ENCODE results near the gene CIRBP. TPM values are rescaled to one million over a fixed set of nuclear protein-coding genes. Genes with fewer than 3 reads are reported as not detected.

CIRBP gene
- total RNA-seq (100 to 1,000 TPM; 137 to 591 (median 245) TPM), polyA plus RNA-seq (100 to 1,000 TPM; 249 to 321 (median 317) TPM)
- long read RNA-seq, donor 1, transcript CIRBP-222 (7 exons, 1,073 nt) = minor isoform, 6 of 109 reads
- long read RNA-seq, donor 1, transcript CIRBP-210 (8 exons, 938 nt) = minor isoform, 7 of 109 reads
- long read RNA-seq, donor 1, transcript CIRBP-201 (7 exons, 1,328 nt) = major isoform, 51 of 109 reads
- long read RNA-seq, donor 1, partial matches to known transcripts = 16 of 109 reads
- long read RNA-seq, donor 1, other reads (novel, unspliced or antisense) = 23 of 109 reads
- long read RNA-seq, donor 2, transcript CIRBP-246 (6 exons, 1,043 nt) = minor isoform, 12 of 511 reads
- long read RNA-seq, donor 2, transcript CIRBP-204 (7 exons, 870 nt) = minor isoform, 6 of 511 reads
- long read RNA-seq, donor 2, transcript CIRBP-201 (7 exons, 1,328 nt) = major isoform, 394 of 511 reads
- long read RNA-seq, donor 2, partial matches to known transcripts = 40 of 511 reads
- long read RNA-seq, donor 2, other reads (novel, unspliced or antisense) = 46 of 511 reads

DNA sequence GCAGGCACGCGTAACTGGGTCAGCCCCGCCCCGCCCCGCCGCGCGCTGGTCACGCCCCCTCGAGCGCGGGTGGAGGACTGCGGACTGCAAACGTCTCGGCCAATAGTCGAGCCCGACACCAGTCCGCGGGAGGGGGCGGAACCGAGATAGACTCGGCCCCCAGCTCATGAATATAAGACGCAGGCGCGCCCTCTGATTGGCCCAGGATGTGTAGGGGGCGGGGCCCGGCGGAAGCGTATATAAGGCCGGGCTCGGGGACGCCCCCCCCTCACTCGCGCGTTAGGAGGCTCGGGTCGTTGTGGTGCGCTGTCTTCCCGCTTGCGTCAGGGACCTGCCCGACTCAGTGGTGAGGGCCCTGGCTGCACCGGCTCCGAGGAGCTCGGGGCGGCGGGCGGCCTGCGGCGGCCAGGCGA lies at the start of gene CIRBP:
Gene CIRBP, plus strand, starts transcription at position 268 of the 413 bp plus-strand sequence. CDS start 1,602 bp downstream, outside the sequence.
- H3K27ac ChIP-seq = peak within 1 kb of the TSS; percentile 99
- ATAC-seq (peak; percentile 68 to 79 (median 73)), DNase-seq (peak; percentile 100)
- H3K4me3 ChIP-seq = peak within 1 kb of the TSS; percentile 87
- H3K9me3 ChIP-seq = no peaks in the 10 kb centered on the region
- TF ChIP-seq, protein P1, sequence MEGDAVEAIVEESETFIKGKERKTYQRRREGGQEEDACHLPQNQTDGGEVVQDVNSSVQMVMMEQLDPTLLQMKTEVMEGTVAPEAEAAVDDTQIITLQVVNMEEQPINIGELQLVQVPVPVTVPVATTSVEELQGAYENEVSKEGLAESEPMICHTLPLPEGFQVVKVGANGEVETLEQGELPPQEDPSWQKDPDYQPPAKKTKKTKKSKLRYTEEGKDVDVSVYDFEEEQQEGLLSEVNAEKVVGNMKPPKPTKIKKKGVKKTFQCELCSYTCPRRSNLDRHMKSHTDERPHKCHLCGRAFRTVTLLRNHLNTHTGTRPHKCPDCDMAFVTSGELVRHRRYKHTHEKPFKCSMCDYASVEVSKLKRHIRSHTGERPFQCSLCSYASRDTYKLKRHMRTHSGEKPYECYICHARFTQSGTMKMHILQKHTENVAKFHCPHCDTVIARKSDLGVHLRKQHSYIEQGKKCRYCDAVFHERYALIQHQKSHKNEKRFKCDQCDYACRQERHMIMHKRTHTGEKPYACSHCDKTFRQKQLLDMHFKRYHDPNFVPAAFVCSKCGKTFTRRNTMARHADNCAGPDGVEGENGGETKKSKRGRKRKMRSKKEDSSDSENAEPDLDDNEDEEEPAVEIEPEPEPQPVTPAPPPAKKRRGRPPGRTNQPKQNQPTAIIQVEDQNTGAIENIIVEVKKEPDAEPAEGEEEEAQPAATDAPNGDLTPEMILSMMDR (IDR thresholded peaks at IDR 0.05) = no peak
- 0 to 1% (median 0%) methylated on average over 46 to 50 of the region's 50 CpGs for WGBS, 3 donors
- intact Hi-C loops (cut with DNase I) = no loop called here
- H3K4me1 ChIP-seq = peaks cover 66% of the 10 kb centered on the region
- no peaks in the 10 kb centered on the region for H3K27me3 ChIP-seq (ENCODE audit: insufficient read depth in 3 of 3, low read length in 2 of 3)
- peaks cover 4 to 39% of the 10 kb centered on the region in 2 donors for H3K36me3 ChIP-seq (ENCODE audit: insufficient read depth in 1 of 2, low read depth in 1 of 2)

DNA sequence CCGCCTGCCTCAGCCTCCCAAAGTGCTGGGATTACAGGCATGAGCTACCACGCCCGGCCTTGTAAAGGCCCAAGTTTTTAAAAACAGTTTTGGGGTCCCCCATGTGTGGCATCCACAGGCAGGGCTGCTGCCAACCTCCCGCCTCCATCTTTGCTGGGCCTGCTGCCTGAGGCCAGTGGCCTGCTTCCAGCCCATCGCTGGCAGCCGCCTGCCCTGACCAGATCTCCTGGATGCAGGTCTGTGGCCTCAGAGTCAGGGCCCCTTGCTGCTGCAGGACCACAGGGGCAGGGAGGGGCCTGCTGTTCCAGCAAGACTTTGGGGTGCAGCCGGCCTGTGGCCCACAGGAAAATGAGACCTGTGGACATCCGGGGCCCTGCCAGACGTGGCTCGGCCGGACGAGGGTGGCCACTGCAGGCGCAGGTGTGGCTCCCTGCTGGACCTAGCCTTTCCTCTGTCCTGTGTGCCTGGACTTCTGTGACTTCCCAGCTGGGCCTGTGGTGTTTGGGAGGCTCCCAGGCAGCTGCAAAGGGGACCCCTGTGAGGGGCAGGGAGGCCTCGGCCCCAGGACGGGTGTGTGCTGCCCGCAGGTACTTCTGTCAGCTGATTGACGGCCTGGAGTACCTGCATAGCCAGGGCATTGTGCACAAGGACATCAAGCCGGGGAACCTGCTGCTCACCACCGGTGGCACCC lies 49.2 kb upstream of the CIRBP start:
- WGBS, 3 donors = 87 to 94% (median 89%) methylated on average over 19 of the region's 19 CpGs
- DNase-seq (no peak), ATAC-seq (no peak)
- H3K4me3 ChIP-seq = no peak overlapping the region
- TF ChIP-seq, protein P1 (IDR thresholded peaks at IDR 0.05) = no peak
- H3K36me3 ChIP-seq (ENCODE audit: insufficient read depth in 1 of 2, low read depth in 1 of 2) = peaks cover 0 to 51% of the 10 kb centered on the region in 2 donors
- no peaks in the 10 kb centered on the region for H3K9me3 ChIP-seq
- intact Hi-C loops (cut with DNase I) = loop anchor here (2.0 to 10.0 kb wide), 3 partner anchors 19 to 295 kb away; partner anchors contain the start of genes ARID3A (in 1 of the 2) and CBARP (in 1 of the 2)
- H3K4me1 ChIP-seq = peaks cover 79% of the 10 kb centered on the region
- peak overlapping the region; percentile 99 for H3K27ac ChIP-seq
- no peaks in the 10 kb centered on the region for H3K27me3 ChIP-seq (ENCODE audit: insufficient read depth in 3 of 3, low read length in 2 of 3)

DNA sequence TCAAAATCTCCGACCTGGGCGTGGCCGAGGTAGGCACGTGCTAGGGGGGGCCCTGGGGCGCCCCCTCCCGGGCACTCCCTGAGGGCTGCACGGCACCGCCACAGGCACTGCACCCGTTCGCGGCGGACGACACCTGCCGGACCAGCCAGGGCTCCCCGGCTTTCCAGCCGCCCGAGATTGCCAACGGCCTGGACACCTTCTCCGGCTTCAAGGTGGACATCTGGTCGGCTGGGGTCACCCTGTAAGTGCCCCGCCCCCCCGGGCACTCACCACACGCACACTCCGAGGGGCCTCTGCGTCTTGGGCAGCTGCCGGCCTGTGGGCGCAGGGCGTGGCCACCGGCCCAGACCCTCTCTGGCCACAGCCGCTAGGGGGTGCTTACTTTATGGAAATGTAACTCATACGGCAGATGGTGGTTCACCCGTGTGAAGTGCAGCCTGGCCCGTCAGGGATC lies 48.6 kb upstream of the CIRBP start:
- no peaks in the 10 kb centered on the region for H3K9me3 ChIP-seq
- no peak for DNase-seq
- intact Hi-C loops (cut with DNase I) = loop anchor here in 1 of 2 donors (2.0 kb wide), 1 partner anchor 18 kb away; the partner anchor contains the start of gene CBARP
- H3K27me3 ChIP-seq (ENCODE audit: insufficient read depth in 3 of 3, low read length in 2 of 3) = no peaks in the 10 kb centered on the region
- ATAC-seq = no peak
- peaks cover 73% of the 10 kb centered on the region for H3K4me1 ChIP-seq
- WGBS, 3 donors = 75 to 84% (median 76%) methylated on average over 28 to 33 of the region's 33 CpGs
- no peak overlapping the region for H3K4me3 ChIP-seq
- TF ChIP-seq, protein P1 (IDR thresholded peaks at IDR 0.05) = no peak
- H3K27ac ChIP-seq = peak overlapping the region; percentile 99
- peaks cover 0 to 52% of the 10 kb centered on the region in 2 donors for H3K36me3 ChIP-seq (ENCODE audit: insufficient read depth in 1 of 2, low read depth in 1 of 2)

DNA sequence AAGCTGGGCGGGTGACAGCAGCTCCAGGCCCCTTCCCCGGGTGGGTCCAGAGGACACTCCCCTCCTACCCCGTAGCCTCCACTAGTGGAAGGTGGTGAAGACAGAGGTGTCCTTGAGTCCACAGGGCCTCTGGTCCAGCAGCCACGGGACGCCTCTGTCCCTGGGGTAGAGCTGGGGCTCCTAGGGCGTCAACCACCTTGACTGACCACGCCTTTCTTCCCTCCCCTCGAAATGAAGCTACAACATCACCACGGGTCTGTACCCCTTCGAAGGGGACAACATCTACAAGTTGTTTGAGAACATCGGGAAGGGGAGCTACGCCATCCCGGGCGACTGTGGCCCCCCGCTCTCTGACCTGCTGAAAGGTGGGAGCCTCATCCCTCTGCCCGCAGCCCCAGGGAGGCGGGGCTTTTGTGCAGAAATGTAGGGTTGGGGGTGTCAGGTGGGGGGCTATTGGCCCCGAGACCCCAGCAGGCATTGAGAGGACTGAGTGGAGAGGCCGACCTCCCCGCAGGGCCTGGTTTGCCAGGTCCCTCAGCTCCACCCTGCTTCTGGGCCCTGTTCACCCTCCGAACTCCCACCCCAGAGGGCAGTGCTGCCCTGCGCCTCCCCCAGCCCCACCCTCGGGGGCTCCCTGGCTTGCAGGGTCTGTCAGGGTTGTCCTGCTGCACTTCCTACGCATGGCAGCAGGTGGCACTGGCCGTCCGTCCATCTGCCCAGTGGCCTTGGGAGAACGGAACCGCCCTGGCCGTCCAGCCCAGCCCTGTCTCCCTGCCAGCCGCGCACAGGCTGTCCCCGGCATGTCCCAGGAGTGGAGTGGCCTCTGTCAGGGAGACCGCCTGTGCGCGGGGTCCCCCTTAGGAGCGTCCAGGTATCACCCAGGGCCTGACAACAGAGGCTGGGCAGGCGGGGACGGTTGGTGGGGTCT lies 47.9 kb upstream of the CIRBP start:
- peaks cover 65% of the 10 kb centered on the region for H3K4me1 ChIP-seq
- H3K27ac ChIP-seq = peak overlapping the region; percentile 99
- WGBS, 3 donors = 54 to 56% (median 56%) methylated on average over 33 to 38 of the region's 38 CpGs
- intact Hi-C loops (cut with DNase I) = loop anchor here (1.0 to 2.0 kb wide), 2 partner anchors 18 to 19 kb away; partner anchors contain the start of gene CBARP (in 1 of the 2)
- DNase-seq = peak; percentile 81 to 94
- no peak overlapping the region for H3K4me3 ChIP-seq
- H3K36me3 ChIP-seq (ENCODE audit: insufficient read depth in 1 of 2, low read depth in 1 of 2) = peaks cover 0 to 55% of the 10 kb centered on the region in 2 donors
- H3K9me3 ChIP-seq = no peaks in the 10 kb centered on the region
- no peaks in the 10 kb centered on the region for H3K27me3 ChIP-seq (ENCODE audit: insufficient read depth in 3 of 3, low read length in 2 of 3)
- ATAC-seq = peak; percentile 68 to 80 (median 73)
- TF ChIP-seq, protein P1 (IDR thresholded peaks at IDR 0.05) = peak; percentile 84

Measured in psoas muscle (tissue), 8 donors.